A673 (cell line): ENCODE measurements around the gene MINK1.

Source experiments
- EZH2 ChIP-seq: fragments of 200-600 bp; sonication (generic); IDR thresholded peaks from 2 replicates; pipeline ENCODE4 v1.6.1; 2017; ENCODE audit warnings: borderline replicate concordance, low read depth, mild to moderate bottlenecking, mixed read lengths, antibody characterized with exemption, low read length; ENCODE audit not compliant: poor library complexity, severe bottlenecking
- TF ChIP-seq, protein P1 (sequence below): fragments of 300-800, 200-600 bp; sonication (generic); conservative IDR thresholded peaks from 2 replicates; pipeline ENCODE4 v1.5.1; 2017; ENCODE audit warnings: low read depth, mild to moderate bottlenecking, antibody characterized with exemption, low read length, moderate library complexity, mixed read lengths

DNA sequence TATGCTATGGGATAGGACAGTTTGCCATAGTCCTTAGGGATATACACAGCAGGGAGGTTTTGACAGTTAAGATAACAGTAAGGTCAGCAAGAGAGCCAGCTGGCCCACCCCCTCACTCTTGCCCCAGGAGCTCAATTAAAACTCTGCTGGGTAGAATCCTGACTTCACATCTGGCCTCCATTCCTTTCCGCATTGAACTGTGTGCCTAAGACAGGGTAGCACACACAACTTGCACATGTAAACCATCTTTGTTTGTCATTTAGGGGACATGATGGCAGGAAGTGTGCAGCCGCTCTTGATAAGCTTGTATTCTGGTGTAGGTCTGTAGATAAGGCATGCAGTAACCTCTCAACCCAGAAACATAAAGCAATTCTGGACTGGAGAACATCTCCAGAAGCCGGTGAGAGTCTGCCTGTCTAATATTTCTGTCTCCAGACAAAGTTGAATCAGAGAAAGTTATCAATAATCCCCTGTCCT, 5.2 kb downstream of the MINK1 start:
- no peak for TF ChIP-seq EZH2
- TF ChIP-seq, protein P1, sequence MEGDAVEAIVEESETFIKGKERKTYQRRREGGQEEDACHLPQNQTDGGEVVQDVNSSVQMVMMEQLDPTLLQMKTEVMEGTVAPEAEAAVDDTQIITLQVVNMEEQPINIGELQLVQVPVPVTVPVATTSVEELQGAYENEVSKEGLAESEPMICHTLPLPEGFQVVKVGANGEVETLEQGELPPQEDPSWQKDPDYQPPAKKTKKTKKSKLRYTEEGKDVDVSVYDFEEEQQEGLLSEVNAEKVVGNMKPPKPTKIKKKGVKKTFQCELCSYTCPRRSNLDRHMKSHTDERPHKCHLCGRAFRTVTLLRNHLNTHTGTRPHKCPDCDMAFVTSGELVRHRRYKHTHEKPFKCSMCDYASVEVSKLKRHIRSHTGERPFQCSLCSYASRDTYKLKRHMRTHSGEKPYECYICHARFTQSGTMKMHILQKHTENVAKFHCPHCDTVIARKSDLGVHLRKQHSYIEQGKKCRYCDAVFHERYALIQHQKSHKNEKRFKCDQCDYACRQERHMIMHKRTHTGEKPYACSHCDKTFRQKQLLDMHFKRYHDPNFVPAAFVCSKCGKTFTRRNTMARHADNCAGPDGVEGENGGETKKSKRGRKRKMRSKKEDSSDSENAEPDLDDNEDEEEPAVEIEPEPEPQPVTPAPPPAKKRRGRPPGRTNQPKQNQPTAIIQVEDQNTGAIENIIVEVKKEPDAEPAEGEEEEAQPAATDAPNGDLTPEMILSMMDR = no peak
